Liver (tissue), 9 donors: ENCODE results near the gene TUBB4B. TPM values are rescaled to one million over a fixed set of nuclear protein-coding genes. Genes with fewer than 3 reads are reported as not detected.

Experiments used
- DNase-seq: peaks from one replicate; pipeline ENCODE4 v3.0.0-alpha.2; 2017; ENCODE audit warnings: low spot score
- H3K27ac ChIP-seq, 2 donors: one replicate each; pipeline ENCODE4 v1.7.0; 2013; ENCODE audit warnings: inconsistent platforms in 2 of 2, low read length in 2 of 2, control low read depth in 1 of 2, low read depth in 1 of 2, mild to moderate bottlenecking in 1 of 2
- H3K27me3 ChIP-seq, 4 donors: one replicate each; pipeline versions ENCODE4 v1.6.1 to v1.7.0; 2013; ENCODE audit warnings: low read length in 3 of 4, inconsistent platforms in 1 of 4, mild to moderate bottlenecking in 1 of 4, moderate library complexity in 1 of 4; ENCODE audit not compliant: control insufficient read depth in 4 of 4, insufficient read depth in 4 of 4
- H3K36me3 ChIP-seq, 4 donors: one replicate each; pipeline versions ENCODE4 v1.6.1 to v1.7.0; 2013; ENCODE audit warnings: low read length in 3 of 4, mild to moderate bottlenecking in 3 of 4, low read depth in 1 of 4, moderate library complexity in 1 of 4; ENCODE audit not compliant: control insufficient read depth in 4 of 4, insufficient read depth in 3 of 4
- H3K4me1 ChIP-seq, 4 donors: one replicate each; pipeline versions ENCODE4 v1.6.1 to v1.7.0; 2013; ENCODE audit warnings: low read length in 3 of 4, mild to moderate bottlenecking in 3 of 4, moderate library complexity in 1 of 4; ENCODE audit not compliant: control insufficient read depth in 4 of 4, insufficient read depth in 4 of 4
- H3K4me3 ChIP-seq, 3 donors: one replicate each; pipeline versions ENCODE4 v1.6.1 to v1.7.0; 2013; ENCODE audit warnings: low read length in 3 of 3, control low read depth in 1 of 3, low read depth in 1 of 3, mild to moderate bottlenecking in 1 of 3
- H3K9ac ChIP-seq, 2 donors: one replicate each; pipeline ENCODE4 v1.7.0; 2013; ENCODE audit warnings: low read length in 2 of 2, mild to moderate bottlenecking in 2 of 2, moderate library complexity in 2 of 2, control low read depth in 1 of 2, low read depth in 1 of 2
- H3K9me3 ChIP-seq, 4 donors: one replicate each; pipeline versions ENCODE4 v1.6.1 to v1.7.0; 2013; ENCODE audit warnings: low read length in 3 of 4; ENCODE audit not compliant: control insufficient read depth in 4 of 4
- EGR1 ChIP-seq, 2 donors: IDR thresholded peaks; 2 replicates each; pipeline ENCODE4 v1.6.1; 2016 to 2018; ENCODE audit warnings: antibody characterized with exemption in 2 of 2, low read depth in 2 of 2
- FOXA1 ChIP-seq: IDR thresholded peaks from 2 replicates; pipeline ENCODE4 v1.6.1; 2016; ENCODE audit warnings: antibody characterized with exemption
- FOXA2 ChIP-seq: IDR thresholded peaks from 2 replicates; pipeline ENCODE4 v1.6.1; 2016; ENCODE audit warnings: antibody characterized with exemption
- GABPA ChIP-seq, 2 donors: IDR thresholded peaks in 1 of 2; conservative IDR thresholded peaks in 1 of 2; 2 replicates each; pipeline ENCODE4 v1.6.1; 2016; ENCODE audit warnings: antibody characterized with exemption in 2 of 2, mild to moderate bottlenecking in 1 of 2, moderate library complexity in 1 of 2
- HNF4A ChIP-seq, 2 donors: conservative IDR thresholded peaks; 2 replicates each; pipeline ENCODE4 v1.6.1; 2016; ENCODE audit warnings: antibody characterized with exemption in 2 of 2, mild to moderate bottlenecking in 2 of 2
- HNF4G ChIP-seq: IDR thresholded peaks from 2 replicates; pipeline ENCODE4 v1.6.1; 2016; ENCODE audit warnings: antibody characterized with exemption
- JUND ChIP-seq, 2 donors: IDR thresholded peaks; 2 replicates each; pipeline ENCODE4 v1.6.1; 2016; ENCODE audit warnings: antibody characterized with exemption in 2 of 2
- NR2F2 ChIP-seq: IDR thresholded peaks from 2 replicates; pipeline ENCODE4 v1.6.1; 2016; ENCODE audit warnings: antibody characterized with exemption
- RAD21 ChIP-seq, 2 donors: IDR thresholded peaks; 2 replicates each; pipeline ENCODE4 v1.6.1; 2016; ENCODE audit warnings: antibody characterized with exemption in 2 of 2, mild to moderate bottlenecking in 2 of 2
- RXRA ChIP-seq, 2 donors: IDR thresholded peaks; 2 replicates each; pipeline ENCODE4 v1.6.1; 2017 to 2018; ENCODE audit warnings: antibody characterized with exemption in 2 of 2, mild to moderate bottlenecking in 1 of 2
- SP1 ChIP-seq: IDR thresholded peaks from 2 replicates; pipeline ENCODE4 v1.6.1; 2018; ENCODE audit warnings: antibody characterized with exemption, mild to moderate bottlenecking
- TAF1 ChIP-seq: conservative IDR thresholded peaks from 2 replicates; pipeline ENCODE4 v1.6.1; 2016; ENCODE audit warnings: antibody characterized with exemption, mild to moderate bottlenecking
- YY1 ChIP-seq: IDR thresholded peaks from 2 replicates; pipeline ENCODE4 v1.6.1; 2016; ENCODE audit warnings: antibody characterized with exemption, mild to moderate bottlenecking
- WGBS: extraction: QIAGEN DNeasy Blood & Tissue Kit; methylation state at CpG from one replicate; pipeline ENCODE4 v1.1.7; 2013; 5-methylcytosine and 5-hydroxymethylcytosine counted together
- polyA plus RNA-seq, 2 donors: library from polyadenylated mRNA; stranded (reverse) in 1 of 2; unstranded in 1 of 2; fragments of 200-250 nt in 1 of 2; fragments of >200 nt in 1 of 2; fragmentation: Nextera tagmentation in 1 of 2; extraction: Ambion mirVana in 1 of 2; gene quantifications; one replicate each; pipeline versions ENCODE4 v1.2.1 to v1.2.3, GENCODE V29; 2013 to 2015
- total RNA-seq, 2 donors: library from RNA; depleted of rRNA; stranded (reverse); fragments of >200 nt; gene quantifications; one replicate each; pipeline ENCODE4 v1.2.3, GENCODE V29; 2014
- TF ChIP-seq, protein P1 (sequence below): fragments of 150-350 bp; IDR thresholded peaks from 2 replicates; pipeline ENCODE4 v1.5.1; 2017; ENCODE audit warnings: improper control_type of control experiment, low read depth, low read length; ENCODE audit not compliant: missing input control
- TF ChIP-seq, protein P2 (sequence below): IDR thresholded peaks from 2 replicates; pipeline ENCODE4 v1.6.1; 2016; ENCODE audit warnings: antibody characterized with exemption, mild to moderate bottlenecking
- TF ChIP-seq, protein P3 (sequence below): IDR thresholded peaks from 2 replicates; pipeline ENCODE4 v1.6.1; 2016; ENCODE audit warnings: antibody characterized with exemption
- TF ChIP-seq, protein P4 (sequence below): IDR thresholded peaks from 2 replicates; pipeline ENCODE4 v1.6.1; 2016; ENCODE audit warnings: antibody characterized with exemption
- donor health status: healthy.
- donor health status: healthy.
- donor health status: healthy.
- donor health status: healthy.
- donor health status: healthy.

Gene TUBB4B
- total and polyA plus RNA-seq, 4 donors = 173 to 199 (median 185) TPM

DNA sequence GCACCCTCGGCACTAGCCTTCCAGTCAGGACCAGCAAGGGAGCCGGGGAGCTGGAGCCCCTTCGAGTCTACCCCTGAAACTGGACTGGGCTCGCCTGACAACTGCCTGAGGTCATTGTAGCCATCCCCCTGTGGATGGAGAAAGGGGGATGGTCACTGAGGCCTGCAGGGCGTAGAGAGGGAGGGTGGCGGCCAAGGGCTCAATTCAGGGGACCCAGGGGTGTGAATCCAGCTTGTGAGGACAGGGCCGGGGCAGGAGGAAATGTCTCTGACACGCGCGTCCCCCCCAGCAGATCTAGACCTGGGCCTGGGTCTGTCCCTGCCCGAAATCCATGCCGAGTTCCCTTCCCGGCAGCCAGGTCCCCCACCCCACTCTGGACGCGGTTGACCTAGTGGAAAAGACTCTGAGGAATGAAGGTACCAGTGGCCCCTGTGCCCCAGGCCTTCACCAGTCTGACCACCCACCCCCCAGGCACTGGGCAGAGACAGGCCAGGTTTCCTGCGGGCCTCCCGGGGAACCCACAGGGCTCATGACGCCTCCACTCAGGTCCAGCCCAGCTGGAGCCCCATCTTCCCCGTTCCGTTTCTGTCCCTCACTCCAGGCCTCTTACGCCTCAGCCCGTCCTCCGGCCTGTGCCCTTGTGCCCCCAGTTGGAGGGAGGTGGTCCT lies 9.6 kb upstream of the TUBB4B start:
- Histone ChIP-seq H3K4me3 (no peak overlapping the region), H3K27ac (no peak overlapping the region), H3K36me3 (no peaks in the 10 kb centered on the region), H3K27me3 (no peaks in the 10 kb centered on the region), H3K4me1 (peaks cover 3 to 9% (median 4%) of the 10 kb centered on the region in 4 donors), H3K9me3 (no peaks in the 10 kb centered on the region), H3K9ac (no peak overlapping the region)
- TF ChIP-seq TAF1 (no peak), EGR1 (IDR thresholded peaks at IDR 0.05; ENCODE audit: low read depth in 2 of 2) (no peak), HNF4A (conservative IDR thresholded peaks at IDR 0.05) (no peak), JUND (IDR thresholded peaks at IDR 0.05) (no peak), RXRA (IDR thresholded peaks at IDR 0.05) (no peak), SP1 (no peak), FOXA1 (no peak), HNF4G (no peak), NR2F2 (no peak)
- TF ChIP-seq, protein P1, sequence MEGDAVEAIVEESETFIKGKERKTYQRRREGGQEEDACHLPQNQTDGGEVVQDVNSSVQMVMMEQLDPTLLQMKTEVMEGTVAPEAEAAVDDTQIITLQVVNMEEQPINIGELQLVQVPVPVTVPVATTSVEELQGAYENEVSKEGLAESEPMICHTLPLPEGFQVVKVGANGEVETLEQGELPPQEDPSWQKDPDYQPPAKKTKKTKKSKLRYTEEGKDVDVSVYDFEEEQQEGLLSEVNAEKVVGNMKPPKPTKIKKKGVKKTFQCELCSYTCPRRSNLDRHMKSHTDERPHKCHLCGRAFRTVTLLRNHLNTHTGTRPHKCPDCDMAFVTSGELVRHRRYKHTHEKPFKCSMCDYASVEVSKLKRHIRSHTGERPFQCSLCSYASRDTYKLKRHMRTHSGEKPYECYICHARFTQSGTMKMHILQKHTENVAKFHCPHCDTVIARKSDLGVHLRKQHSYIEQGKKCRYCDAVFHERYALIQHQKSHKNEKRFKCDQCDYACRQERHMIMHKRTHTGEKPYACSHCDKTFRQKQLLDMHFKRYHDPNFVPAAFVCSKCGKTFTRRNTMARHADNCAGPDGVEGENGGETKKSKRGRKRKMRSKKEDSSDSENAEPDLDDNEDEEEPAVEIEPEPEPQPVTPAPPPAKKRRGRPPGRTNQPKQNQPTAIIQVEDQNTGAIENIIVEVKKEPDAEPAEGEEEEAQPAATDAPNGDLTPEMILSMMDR = no peak
- TF ChIP-seq, protein P2, sequence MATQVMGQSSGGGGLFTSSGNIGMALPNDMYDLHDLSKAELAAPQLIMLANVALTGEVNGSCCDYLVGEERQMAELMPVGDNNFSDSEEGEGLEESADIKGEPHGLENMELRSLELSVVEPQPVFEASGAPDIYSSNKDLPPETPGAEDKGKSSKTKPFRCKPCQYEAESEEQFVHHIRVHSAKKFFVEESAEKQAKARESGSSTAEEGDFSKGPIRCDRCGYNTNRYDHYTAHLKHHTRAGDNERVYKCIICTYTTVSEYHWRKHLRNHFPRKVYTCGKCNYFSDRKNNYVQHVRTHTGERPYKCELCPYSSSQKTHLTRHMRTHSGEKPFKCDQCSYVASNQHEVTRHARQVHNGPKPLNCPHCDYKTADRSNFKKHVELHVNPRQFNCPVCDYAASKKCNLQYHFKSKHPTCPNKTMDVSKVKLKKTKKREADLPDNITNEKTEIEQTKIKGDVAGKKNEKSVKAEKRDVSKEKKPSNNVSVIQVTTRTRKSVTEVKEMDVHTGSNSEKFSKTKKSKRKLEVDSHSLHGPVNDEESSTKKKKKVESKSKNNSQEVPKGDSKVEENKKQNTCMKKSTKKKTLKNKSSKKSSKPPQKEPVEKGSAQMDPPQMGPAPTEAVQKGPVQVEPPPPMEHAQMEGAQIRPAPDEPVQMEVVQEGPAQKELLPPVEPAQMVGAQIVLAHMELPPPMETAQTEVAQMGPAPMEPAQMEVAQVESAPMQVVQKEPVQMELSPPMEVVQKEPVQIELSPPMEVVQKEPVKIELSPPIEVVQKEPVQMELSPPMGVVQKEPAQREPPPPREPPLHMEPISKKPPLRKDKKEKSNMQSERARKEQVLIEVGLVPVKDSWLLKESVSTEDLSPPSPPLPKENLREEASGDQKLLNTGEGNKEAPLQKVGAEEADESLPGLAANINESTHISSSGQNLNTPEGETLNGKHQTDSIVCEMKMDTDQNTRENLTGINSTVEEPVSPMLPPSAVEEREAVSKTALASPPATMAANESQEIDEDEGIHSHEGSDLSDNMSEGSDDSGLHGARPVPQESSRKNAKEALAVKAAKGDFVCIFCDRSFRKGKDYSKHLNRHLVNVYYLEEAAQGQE = no peak
- no peak for DNase-seq
- WGBS = 91% methylated on average over 23 of the region's 23 CpGs

DNA sequence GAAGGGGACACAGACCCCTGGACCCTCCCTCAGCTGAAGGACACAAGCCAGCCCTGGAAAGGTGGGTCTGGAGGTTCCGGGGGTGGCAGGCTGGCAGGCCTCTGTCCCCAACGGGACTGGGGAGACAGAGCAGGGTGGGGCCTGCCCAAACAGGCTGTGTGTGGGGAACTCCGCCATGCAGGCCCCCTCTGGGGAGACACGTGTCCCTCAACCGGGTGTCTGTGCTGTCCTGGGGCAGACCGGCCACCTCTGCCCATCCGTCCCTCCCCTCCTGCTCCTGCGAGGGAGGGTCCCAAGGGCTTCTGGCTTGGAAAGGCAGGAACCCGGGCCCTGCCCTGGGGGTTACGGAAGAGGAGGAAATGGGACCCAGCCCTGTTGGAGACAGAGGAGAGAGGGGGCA lies 9.0 kb upstream of the TUBB4B start:
- Histone ChIP-seq H3K4me3 (no peak overlapping the region), H3K9ac (no peak overlapping the region), H3K27me3 (no peaks in the 10 kb centered on the region), H3K9me3 (no peaks in the 10 kb centered on the region), H3K4me1 (peaks cover 5 to 14% (median 8%) of the 10 kb centered on the region in 4 donors), H3K27ac (no peak overlapping the region), H3K36me3 (no peaks in the 10 kb centered on the region)
- WGBS = 82% methylated on average over 10 of the region's 10 CpGs
- DNase-seq = no peak
- TF ChIP-seq HNF4G (no peak), TAF1 (no peak), NR2F2 (no peak), GABPA (IDR thresholded peaks at IDR 0.05 in 1 of 2, conservative IDR thresholded peaks at IDR 0.05 in 1 of 2) (no peak), YY1 (no peak), FOXA2 (no peak), EGR1 (IDR thresholded peaks at IDR 0.05; ENCODE audit: low read depth in 2 of 2) (no peak), RXRA (IDR thresholded peaks at IDR 0.05) (no peak), FOXA1 (no peak), RAD21 (IDR thresholded peaks at IDR 0.05) (no peak)
- TF ChIP-seq, protein P3, sequence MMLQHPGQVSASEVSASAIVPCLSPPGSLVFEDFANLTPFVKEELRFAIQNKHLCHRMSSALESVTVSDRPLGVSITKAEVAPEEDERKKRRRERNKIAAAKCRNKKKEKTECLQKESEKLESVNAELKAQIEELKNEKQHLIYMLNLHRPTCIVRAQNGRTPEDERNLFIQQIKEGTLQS = no peak
- TF ChIP-seq, protein P2 = no peak
- TF ChIP-seq, protein P4, sequence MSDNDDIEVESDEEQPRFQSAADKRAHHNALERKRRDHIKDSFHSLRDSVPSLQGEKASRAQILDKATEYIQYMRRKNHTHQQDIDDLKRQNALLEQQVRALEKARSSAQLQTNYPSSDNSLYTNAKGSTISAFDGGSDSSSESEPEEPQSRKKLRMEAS = no peak
